Uterus (tissue), 2 donors: ENCODE results near the gene TMEM80.

ENCODE experiments used
- POLR2A ChIP-seq, 2 donors: fragments of 450-650 bp; IDR thresholded peaks; one replicate each; pipeline ENCODE4 v1.6.1; 2016; ENCODE audit warnings: antibody characterized with exemption in 2 of 2, mild to moderate bottlenecking in 1 of 2, moderate library complexity in 1 of 2
- TF ChIP-seq, protein P1 (sequence below), 4 experiments: fragments of 200-600 bp in 2 of 4; fragments of 450-650 bp in 2 of 4; sonication (generic) in 2 of 4; IDR thresholded peaks; one replicate each; pipeline ENCODE4 v1.5.1; 2016 to 2019; ENCODE audit warnings: antibody characterized with exemption in 4 of 4, mild to moderate bottlenecking in 2 of 4, moderate library complexity in 1 of 4

DNA sequence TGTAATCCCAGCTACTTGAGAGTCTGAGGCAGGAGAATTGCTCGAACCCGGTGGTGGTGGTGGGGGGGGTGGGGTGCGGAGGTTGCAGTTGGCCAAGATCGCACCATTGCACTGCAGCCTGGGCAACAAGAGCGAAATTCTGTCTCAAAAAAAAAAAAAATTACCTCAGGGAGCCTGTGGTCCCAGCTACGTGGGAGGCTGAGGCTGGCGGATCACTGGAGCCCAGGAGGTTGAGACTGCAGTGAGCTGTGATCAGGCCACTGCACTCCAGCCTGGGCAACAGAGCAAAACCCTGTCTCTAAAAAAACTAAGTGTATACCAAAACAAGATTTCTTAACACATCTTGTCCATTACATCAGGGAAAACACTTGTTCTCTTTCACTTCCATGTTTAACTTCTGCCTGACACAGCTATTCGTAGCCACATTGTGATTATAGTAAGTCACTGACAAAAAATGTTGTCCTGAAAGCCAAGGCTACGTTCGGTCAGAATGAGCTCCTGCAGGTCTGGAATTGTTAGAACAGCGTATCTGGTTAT, 1.4 kb downstream of the TMEM80 start:
- TF ChIP-seq, protein P1, sequence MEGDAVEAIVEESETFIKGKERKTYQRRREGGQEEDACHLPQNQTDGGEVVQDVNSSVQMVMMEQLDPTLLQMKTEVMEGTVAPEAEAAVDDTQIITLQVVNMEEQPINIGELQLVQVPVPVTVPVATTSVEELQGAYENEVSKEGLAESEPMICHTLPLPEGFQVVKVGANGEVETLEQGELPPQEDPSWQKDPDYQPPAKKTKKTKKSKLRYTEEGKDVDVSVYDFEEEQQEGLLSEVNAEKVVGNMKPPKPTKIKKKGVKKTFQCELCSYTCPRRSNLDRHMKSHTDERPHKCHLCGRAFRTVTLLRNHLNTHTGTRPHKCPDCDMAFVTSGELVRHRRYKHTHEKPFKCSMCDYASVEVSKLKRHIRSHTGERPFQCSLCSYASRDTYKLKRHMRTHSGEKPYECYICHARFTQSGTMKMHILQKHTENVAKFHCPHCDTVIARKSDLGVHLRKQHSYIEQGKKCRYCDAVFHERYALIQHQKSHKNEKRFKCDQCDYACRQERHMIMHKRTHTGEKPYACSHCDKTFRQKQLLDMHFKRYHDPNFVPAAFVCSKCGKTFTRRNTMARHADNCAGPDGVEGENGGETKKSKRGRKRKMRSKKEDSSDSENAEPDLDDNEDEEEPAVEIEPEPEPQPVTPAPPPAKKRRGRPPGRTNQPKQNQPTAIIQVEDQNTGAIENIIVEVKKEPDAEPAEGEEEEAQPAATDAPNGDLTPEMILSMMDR (IDR thresholded peaks at IDR 0.05): no peak
- TF ChIP-seq POLR2A (IDR thresholded peaks at IDR 0.05): no peak
